ENCODE results near the gene ZNF134.

The ZNF134 gene

DNA sequence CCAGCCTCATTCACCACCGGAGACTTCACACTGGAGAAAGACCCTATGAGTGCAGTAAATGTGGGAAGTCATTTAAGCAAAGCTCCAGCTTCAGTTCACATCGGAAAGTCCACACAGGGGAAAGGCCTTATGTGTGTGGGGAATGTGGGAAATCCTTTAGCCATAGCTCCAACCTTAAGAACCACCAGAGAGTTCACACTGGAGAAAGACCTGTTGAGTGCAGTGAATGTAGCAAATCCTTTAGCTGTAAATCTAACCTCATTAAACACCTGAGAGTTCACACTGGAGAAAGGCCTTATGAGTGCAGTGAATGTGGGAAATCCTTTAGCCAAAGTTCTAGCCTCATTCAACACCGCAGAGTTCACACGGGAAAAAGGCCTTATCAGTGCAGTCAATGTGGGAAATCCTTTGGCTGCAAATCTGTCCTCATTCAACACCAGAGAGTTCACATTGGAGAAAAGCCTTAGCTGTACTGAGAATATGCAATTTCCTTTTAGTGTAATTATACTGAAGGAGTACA lies 27.7 kb downstream of the ZNF134 start:
- no peak for DNase-seq

DNA sequence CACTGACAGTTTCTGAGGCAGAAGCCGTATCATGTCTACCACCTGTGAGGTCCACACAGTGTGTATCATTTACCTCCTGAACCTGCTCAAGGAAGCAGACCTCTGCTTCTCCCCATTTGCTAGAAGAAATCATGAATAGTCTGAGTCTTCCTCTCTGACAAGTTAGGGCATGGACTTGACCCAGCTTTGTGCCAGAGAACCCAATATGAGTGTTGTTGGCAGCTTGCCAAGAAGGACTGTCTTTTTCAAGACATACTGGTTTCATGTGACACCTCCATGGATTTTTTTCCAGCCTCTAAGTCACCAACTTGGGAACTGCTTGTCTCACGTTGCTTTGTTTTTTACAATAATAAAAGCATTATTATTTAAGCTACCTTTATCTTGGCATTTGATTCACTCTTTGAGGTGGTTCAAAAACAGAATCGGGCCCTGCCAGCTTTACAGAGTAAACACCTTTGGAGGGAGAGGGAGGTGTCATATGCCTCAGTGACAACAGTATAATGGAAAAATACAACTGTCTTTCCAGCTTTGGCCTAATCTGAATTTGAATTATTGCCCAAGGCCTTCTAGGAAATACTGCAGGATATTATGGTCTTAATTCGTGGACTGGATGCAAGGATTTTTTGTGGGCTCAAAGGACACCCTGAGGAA lies 28.5 kb downstream of the ZNF134 start:
- DNase-seq, result peak; percentile 20

DNA sequence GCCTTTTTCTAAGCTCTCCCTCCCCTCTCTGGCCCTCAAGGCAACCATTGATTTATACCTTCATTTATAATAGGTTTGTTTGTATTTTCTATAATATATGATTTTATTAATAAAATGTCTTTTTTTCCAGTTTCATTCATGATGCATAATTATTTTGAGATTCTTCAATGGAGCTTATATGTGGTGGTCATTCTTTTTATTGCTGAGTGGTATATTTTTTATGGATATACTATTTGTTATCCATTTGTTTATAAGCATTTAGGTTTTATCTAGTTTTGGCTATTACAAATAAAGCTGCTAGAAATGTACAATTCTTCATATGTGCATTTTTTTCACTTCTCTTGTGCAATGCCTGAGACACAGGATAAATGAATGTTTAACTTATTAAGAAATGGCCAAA lies 29.7 kb downstream of the ZNF134 start:
- DNase-seq, result no peak

DNA sequence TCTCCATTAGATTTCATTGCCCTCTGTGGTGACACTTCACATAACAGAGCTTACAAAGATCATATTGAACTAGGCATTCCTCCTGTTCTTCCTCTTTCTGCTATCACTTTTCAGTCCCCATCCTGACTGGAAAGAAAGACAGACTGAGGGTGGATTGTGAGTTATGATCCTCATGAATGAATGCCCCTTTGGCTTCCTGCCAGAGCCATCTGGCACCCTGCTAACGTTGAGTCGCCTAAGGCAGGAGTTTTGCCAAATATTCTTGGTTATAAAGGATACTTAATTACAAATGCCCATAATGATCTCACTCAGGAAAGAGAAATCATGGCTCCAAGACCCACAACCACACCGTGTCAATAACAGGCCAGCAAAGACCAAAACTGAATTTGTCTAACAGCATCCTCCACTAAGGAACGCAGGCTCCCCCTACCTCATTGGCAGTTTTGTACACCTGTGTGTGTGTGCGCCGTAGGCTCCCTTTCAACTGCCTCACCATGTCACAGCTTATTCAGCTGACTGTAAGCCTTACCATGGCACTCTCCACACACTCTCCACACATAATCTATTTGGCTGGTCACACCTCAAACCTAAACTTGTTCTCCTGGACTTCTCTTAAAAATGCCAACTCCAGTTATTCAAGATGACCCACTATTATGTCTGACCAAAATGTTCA lies 34.4 kb downstream of the ZNF134 start:
- no peak for DNase-seq

DNA sequence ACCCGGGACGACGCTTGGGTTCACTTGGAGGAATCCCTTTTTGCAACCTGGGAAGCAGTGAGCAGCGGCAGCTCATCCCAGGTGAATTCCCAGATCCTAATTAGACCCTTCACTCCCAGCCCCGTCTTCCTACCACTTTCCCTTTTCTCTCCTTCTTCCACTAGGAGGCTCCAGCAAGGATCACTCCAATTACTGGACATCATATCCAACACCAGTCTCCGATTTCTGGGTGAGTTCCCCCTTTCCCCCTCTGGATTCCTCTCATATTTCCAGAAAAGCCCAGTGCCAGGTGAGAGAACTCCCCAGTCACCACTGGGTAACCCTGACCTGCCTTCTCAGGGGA lies 37.6 kb downstream of the ZNF134 start:
- no peak for DNase-seq

DNA sequence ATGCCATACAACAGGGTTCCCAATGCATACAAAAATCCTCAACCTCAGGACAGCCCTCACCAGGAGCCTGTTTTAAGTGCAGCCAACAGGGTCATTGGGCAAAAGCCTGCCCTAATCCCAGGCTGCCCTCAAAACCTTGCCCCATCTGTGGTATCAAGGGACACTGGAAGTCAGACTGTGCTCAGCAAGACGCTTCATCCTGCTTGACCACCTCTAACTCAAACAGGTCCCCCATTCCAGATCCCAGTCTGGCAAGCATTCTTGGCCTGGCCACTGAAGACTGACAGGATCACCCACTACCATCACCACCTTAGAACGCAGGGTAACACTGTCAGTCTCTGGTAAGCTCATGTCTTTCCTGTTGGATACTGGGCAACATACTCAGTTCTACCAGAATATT lies 39.6 kb downstream of the ZNF134 start:
- DNase-seq, result no peak

DNA sequence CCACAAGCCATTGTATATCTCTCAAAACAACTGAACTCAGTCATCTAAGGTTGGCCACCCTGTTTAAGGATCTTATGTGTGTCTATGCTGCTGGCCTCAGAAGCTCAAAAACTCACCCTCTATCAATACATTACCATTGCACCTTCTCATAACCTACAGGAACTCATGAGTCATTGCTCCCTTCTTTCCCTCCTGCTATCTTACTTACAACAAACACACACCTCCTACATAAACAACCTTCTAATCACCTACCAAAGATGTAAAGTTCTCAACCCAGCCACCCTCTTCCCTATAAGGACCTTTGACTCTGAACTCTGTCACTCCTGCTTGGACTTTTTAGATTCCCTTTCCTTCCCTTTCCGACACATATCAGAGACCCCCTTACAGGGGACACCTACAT lies 41.4 kb downstream of the ZNF134 start:
- DNase-seq, result no peak

DNA sequence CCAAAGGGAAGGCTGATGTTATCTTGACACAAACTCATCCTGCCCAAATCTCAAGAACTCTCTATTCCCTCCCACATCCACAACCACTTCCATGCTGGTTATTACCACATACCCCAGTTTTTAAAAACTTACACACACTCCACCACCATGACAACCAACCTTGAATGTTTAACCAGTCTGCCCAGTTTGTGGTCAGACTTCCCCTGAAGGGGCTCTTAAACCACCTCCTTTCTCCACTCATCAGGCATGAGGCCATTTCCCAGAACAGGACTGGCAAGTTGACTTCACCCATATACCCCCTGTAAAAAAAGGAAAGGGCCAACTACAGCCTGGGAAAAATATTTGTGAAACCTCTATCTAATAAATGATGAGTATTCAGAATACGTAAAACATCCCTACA lies 42.3 kb downstream of the ZNF134 start:
- DNase-seq, result no peak

DNA sequence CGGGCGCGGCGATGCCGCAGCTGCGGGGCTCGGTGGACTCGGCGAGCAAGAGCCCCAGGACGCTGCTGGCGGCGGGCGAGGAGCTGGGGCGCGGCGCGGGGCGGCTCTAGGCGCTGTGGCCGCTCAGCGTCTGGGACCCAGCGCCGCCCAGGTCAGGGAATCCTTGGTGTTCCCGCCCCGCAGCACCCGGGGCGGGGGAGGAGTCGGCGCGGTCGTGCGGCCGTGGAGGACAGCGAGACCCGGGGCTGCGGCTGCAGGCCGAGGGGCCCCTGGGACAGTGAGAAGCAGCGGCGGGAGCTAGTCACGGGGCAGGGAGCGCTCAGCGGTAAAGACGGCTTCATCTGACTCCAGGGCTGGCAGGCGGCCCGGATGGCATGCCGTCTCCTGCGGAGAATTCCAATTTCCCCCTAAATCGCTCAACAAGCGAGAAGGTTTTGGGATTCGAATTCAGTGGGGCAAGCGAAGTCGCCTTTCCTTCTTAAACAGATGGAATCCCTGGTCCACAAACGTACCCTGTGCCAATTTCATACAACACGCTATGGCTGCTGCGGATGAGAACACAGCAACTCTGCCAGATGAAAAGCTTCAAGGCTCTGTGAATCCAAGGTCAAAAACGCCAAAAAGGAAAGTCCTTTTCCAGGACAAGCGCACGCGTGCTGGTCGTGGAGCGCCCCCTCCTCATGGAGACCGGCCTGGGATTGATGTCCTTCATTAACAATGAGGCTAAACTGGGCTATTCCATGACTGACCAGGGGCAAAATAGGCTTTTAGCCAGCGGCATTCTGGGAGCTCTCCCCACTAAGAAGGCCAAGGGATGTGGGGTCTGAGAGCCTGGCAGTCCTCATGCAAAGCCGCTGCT lies 50.5 kb downstream of the ZNF134 start:
- peak; percentile 32 for DNase-seq

DNA sequence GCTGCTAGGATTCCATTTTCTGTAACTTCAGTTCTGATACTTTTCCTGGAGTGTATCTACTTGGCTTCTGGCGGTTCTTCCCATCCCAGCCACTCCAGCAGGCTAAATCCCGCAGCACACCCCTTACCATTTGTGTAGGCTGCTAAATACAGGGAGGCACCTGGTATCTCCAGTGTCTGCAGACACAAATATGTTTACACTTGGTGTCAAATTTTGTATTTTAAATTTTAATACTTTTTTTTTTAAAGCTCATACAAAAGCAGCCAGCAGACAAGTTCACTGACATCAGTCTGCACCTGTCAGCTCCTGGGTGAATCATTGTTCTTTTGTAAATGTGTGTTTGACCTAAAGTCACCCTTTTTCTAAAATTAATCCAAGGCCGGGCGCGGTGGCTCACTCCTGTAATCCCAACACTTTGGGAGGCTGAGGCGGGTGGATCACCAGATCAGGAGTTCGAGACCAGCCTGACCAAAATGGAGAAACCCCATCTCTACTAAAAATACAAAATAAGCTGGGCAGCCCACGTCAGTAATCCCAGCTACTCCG lies 51.3 kb downstream of the ZNF134 start:
- DNase-seq, result no peak

DNA sequence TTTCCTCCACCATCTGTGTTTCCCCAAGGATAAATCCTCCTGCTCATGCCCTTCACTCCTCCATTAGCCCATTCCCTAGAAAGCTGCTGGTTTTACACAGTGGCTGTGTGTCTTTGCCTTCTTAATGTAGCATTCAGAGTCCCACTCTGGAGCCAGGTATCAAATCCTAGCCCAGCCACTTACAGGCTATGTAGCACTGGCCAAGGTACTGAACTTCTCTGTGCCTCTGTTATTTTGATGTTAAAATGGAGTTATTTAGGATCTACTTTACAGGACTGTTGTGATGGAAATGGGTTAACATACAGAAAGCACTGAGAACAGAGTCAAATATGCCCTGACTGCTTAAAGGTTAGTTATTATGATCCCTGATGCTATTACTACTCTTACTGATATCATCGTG lies 53.2 kb downstream of the ZNF134 start:
- no peak for DNase-seq

DNA sequence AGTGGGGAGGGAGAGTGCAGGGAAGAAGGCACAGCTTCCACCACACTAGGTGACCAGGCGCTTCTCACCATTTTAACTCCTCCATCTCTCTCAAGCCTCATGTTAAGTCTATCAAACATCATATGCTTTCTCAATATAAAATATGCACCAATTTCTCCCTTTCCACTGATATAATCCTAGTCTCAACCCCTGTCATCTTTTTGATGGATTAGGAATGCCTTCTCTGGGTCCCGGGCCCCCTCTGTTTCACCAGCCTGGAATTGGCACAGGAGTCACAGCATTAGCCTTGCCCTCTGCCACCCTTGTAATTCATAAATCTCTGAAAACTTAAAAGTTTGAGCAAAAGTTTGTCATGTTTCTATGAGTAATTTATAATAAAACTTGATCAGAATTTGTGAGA lies 54.6 kb downstream of the ZNF134 start, which contains the start of gene ZSCAN4:
Gene ZSCAN4 (plus strand): TSS at position 301 of the 400 bp plus-strand sequence. CDS start 7,211 bp downstream, outside the sequence.
- no peak for DNase-seq

DNA sequence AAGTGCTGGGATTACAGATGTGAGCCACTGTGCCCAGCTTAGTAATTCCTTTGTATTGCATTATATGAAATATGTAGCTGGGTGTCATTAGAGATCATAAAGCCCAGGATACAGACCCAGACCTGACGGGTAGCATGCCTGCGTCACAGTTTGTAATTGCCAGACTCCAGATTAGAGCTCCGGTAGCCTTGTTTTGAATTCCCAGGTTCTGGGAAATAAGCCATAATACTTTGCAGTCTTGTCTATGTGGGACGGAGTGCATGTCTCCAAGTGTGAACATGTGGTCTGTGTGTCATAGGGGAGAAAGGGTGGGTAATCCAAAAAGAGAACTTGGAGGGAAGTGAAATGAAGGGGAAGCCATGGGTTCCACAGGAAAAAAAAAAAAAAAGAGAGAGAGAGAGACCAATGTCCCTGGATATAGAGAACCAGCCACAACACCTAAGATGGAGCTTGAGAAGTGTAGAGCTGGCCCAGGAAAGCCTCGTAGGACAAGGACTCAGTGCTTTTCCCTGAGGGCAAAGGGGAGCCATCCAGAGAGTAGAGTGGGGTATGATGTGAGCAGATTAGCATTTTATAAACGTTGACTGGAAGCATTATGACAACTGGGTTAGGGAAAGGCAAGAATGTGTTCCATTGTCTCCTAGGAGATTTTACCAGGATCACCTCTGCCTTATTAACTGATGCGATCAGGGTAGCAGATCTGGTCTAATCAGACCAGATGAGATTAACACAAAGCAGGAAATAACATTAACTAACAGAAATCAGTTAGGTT lies 57.3 kb downstream of the ZNF134 start:
- DNase-seq, result no peak

DNA sequence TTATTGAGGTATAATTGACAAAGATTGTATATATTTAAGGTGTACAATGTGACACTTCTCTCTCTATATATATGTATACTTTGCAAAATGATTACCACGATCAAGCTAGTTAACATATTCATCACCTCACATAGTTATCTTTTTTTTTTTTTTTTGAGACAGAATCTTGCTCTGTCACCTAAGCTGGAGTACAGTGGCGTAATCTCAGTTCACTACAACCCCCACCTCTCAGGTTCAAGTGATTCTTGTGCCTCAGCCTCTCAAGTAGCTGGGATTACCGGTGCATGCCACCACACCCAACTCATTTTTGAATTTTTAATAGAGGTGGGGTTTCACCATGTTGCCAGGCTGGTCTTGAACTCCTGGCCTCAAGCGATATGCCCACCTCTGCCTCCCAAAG lies 58.4 kb downstream of the ZNF134 start:
- DNase-seq, result no peak

Measured in hematopoietic multipotent progenitor cell treated with erythropoietin and hydrocortisone succinate and interleukin-3 and kit ligand, for 8 days (in vitro differentiated cells).